Measurements from ENCODE around the gene SPRED2.

The SPRED2 gene

GRCh38 chr2:65411056-65411795, 21.2 kb downstream of the SPRED2 start:
- DNase-seq, result no peak

- no peak for DNase-seq
These were observed 23.4 kb downstream of the SPRED2 start for GRCh38 chr2:65409045-65409444.

- DNase-seq, result no peak
These were observed 25.2 kb downstream of the SPRED2 start for GRCh38 chr2:65407240-65407639.

GRCh38 chr2:65404988-65405697, 27.3 kb downstream of the SPRED2 start:
- DNase-seq, result no peak

- DNase-seq, result no peak
These were observed 28.9 kb downstream of the SPRED2 start for GRCh38 chr2:65403529-65403915.

- no peak for DNase-seq
These were observed 29.4 kb downstream of the SPRED2 start for GRCh38 chr2:65402780-65403528.

- DNase-seq, result no peak
These were observed 30.1 kb downstream of the SPRED2 start for GRCh38 chr2:65402323-65402722.

GRCh38 chr2:65397122-65397521, 35.3 kb downstream of the SPRED2 start:
- DNase-seq, result no peak

GRCh38 chr2:65396348-65397026, 35.9 kb downstream of the SPRED2 start:
- no peak for DNase-seq

- DNase-seq, result no peak
These were observed 36.6 kb downstream of the SPRED2 start for GRCh38 chr2:65395621-65396347.

- no peak for DNase-seq
These were observed 38.5 kb downstream of the SPRED2 start for GRCh38 chr2:65393743-65394422.

- DNase-seq, result no peak
These were observed 39.4 kb downstream of the SPRED2 start for GRCh38 chr2:65393046-65393445.

- no peak for DNase-seq
These were observed 39.8 kb downstream of the SPRED2 start for GRCh38 chr2:65392609-65393008.

- no peak for DNase-seq
These were observed 42.3 kb downstream of the SPRED2 start for GRCh38 chr2:65390134-65390533.

GRCh38 chr2:65389476-65389875, 42.9 kb downstream of the SPRED2 start:
- no peak for DNase-seq

- no peak for DNase-seq
These were observed 43.6 kb downstream of the SPRED2 start for GRCh38 chr2:65388596-65389390.

- DNase-seq, result no peak
These were observed 44.3 kb downstream of the SPRED2 start for GRCh38 chr2:65388051-65388531.

GRCh38 chr2:65386989-65387388, 45.4 kb downstream of the SPRED2 start:
- no peak for DNase-seq

GRCh38 chr2:65386344-65386743, 46.1 kb downstream of the SPRED2 start:
- DNase-seq, result no peak

- DNase-seq, result no peak
These were observed 48.6 kb downstream of the SPRED2 start for GRCh38 chr2:65383541-65384488.

All from NCI-H2081 treated with DMSO at 0.1 percent for 48 hours (cell line).